NOMO-1 treated with DMSO at 0.1 percent for 48 hours (cell line): ENCODE data around the gene NEDD4L.

Experiments used
- DNase-seq: peaks from one replicate; lab custom pipeline; 2025; ENCODE audit not compliant: unreplicated experiment; lab: John Stamatoyannopoulos, UW

NEDD4L gene

DNA sequence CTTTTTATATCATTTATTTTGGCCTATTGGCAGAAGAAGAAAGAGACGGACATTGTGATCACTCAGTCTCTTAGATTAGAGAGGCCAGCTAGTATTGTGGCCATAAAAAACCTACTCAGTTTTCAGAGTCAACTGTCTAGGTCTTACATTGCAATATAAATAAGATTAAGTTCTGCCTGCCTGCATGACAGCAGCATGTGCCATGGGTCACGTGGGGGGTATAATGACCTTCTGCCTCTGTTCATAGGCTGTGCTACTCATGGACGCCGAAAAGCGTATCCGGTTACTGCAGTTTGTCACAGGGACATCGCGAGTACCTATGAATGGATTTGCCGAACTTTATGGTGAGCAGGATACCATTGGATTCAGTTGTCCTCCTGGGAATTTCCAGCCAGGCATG, 346.4 kb downstream of the NEDD4L start:
- no peak for DNase-seq

DNA sequence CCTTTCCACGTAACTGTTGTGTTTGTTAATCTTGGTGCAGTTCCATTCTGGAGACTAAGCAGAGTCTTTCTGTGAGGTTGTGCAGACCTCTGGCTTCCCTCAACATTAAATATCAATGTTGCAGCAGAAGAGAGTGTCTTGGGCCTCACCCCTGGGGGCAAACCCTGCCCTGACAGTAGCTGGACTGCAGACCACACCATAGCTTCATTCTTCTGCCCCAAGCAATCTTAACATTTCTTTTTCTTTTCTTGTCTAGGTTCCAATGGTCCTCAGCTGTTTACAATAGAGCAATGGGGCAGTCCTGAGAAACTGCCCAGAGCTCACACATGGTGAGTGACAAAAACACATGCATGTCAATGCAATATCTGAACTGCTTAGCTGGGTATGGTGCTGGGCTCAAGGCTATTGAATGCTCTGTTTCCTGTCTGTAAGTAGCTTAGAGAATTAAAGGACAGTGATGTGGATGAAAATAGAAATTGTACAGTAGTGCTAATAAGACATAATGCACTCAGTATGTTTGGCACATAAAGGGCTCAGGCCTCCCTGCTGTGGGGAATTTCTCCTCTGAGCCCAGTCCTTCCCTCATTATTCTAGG, 347.3 kb downstream of the NEDD4L start:
- no peak for DNase-seq

DNA sequence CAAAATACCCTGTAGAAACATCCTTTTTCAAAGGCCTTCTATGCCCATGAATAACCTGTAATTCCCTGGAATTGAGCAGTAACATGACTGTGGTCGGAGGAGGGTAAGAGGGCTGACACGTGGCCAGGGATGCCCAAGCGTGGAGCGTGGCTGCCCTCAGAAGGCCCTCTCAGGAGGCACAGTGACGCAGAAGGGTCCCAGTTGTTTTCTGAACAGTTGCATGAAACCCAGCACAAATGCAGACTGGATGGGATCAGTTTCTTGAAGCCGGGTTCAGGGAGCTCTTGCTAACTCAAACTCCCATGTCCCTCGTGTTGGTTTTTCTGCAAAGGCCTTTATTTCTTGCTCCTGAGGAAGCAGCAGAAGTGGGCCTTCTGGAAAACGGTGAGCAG, 347.9 kb downstream of the NEDD4L start:
- DNase-seq, result no peak

DNA sequence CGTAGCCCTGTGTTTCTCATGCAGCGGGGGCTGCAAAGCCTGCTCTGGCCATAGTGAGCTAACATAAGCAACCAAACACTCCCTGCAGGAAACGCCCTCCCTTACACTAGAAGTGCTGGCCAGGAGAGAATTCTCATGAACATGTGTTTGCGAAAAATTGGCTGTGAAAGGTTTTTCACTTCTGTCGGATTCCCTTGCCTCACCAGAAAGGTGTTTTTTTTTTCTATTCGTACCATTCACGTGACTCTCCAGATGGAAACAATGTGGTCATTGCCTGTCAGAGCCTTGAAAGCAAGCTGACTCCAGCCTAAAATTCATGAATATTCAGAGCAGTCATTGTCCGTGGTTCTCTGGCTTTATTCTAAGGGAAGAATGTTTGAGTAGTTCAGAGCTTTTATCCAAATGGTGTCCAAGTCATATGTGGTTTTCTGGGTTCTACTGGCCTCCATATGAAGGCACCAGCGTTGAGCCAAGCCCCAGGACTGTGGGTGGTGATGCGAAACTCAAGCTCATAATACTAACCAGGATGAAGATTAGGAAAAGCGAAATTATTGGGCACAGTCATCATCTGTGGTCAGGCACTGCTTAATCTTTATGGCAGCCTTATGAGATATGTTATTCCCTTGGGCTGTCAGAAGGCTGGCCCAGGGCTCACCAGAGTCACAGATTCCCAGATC, 348.4 kb downstream of the NEDD4L start:
- DNase-seq, result no peak

DNA sequence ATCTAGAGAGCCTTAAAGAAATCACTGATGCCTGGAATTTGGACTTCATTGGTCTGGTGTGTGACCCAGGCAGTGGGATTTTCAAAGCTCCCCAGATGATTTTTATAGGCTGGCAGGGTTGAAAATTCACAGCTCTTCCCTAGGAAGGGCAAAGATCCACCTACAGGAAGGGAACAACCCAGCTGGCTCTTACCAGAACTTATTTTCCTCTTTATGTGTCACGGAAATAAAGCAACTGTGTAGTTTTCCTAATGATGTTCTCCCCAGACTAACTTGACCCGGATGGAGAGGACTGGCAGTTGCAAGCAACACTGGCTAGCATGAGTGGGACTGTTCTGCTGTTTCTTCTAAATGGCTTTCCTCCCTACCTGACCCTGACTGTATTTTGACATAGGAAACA, 349.3 kb downstream of the NEDD4L start:
- no peak for DNase-seq

DNA sequence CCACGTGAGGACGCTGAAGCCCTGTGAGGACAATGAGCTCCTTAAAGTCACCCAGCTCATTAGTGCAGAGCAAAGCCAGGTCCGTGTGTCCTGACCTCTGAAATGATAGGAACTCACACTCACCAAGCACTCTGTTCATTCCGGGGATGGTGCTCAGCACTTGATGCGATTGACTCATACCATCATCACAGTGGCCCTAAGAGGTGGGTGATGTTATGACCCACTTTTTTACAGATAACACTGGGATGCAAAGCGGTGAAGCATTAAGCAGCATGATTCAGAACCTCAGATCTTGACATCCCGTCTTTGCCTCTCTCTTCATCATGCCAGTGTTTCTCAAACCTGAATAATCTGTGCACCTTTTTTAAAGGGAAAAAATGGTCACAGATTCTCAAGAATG, 350.0 kb downstream of the NEDD4L start:
- DNase-seq, result no peak

DNA sequence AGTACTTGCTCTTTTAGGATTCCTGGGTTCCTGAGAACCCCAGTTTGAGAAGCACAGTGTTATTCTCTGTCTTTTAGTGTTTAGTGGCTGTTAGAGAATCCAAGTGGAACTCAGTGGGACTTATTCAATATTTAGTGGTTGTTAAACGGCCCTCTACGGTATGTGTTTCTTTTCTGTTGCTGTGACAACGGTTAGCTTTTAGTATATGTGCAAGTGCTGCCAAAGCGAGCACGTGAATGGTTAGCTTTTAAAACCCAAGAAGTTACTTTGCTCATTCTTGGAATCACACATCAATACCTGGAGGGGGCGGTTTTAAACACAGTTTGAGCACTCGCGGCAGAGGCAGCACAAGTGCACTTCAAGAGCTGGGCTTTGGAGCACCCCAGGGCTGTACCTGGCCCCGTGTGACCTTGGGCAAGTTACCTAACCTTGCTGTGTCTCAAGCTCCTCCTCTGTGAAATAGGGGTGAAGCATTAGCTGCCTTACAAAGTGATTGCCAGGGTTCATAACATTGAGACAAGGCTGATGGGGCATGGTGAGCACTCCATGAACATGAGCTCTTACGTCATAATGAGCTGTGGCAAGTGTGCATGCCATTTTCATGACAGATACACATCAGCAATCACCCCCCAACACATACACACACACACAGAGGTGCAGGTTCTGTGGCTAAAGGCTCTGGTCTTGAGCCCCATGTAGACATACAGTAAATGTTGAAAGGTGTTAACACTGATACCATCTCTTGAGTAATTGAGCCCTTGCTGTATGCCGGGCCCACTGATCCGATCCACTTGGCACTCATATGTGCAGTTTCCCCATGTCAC, 350.8 kb downstream of the NEDD4L start:
- no peak for DNase-seq

DNA sequence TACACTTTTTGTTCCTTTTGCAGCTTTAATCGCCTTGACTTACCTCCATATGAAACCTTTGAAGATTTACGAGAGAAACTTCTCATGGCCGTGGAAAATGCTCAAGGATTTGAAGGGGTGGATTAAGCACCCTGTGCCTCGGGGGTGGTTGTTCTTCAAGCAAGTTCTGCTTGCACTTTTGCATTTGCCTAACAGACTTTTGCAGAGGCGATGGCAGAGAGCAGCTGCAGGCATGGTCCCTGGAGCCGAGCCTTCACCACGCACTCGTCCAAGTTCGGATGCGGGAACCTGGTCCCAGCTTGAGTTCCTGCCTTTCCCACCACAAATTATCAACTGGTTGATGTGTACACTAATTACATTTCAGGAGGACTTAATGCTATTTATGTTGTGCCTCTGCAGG, 352.1 kb downstream of the NEDD4L start:
- no peak for DNase-seq

DNA sequence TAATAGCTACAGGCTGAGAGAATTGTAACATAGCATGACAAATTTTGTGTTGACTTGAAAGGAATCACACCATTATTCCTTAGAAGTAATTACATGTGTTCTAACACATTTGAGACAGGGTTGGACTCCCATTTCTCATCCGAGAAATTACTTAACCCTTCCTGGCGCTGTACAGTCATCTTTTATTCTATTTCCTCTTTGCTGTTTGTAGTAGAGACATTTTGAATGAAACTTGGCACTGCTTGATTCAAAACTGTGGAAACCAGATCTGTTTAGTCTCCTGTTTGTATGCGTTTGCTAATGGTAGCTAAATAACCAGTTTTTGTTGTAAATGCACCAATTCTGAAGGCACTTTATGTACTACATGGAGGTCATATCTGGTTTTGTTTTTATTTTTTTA, 352.9 kb downstream of the NEDD4L start:
- DNase-seq, result no peak

DNA sequence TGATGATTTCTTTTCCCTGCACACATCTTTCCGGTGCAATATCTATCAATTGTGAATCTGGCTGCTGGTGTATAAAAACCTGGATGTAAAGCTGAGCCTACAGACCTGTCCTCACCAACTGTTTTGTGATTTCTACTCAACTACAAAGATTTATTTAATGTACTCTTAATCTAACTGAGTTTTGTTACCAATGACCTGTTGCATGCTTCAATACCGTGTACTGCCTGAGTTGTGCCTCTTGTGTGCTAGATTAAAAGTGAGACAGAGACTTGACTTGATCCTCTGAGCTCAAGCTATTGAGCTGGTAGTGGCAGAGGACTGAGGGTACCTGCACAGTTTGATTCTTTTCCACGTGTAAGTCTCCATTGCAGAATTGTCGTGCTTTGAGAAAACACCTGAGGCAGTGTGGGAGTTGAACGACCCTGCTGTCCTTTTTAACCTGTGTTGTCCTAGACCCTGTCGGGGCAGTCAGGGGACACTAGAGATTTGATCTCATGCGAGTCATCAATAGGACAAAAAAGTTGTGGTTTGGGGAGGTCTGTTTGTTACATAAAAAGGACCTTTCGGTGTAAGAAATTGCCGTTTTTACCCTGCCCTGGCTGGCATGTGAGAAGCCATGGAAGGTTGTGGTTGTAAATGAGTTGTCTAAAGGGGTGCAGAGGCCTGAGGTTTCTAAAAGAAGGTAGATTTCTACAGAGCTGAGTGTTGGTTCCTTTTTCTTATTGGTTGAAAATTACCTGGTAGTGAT, 353.5 kb downstream of the NEDD4L start:
- no peak for DNase-seq

DNA sequence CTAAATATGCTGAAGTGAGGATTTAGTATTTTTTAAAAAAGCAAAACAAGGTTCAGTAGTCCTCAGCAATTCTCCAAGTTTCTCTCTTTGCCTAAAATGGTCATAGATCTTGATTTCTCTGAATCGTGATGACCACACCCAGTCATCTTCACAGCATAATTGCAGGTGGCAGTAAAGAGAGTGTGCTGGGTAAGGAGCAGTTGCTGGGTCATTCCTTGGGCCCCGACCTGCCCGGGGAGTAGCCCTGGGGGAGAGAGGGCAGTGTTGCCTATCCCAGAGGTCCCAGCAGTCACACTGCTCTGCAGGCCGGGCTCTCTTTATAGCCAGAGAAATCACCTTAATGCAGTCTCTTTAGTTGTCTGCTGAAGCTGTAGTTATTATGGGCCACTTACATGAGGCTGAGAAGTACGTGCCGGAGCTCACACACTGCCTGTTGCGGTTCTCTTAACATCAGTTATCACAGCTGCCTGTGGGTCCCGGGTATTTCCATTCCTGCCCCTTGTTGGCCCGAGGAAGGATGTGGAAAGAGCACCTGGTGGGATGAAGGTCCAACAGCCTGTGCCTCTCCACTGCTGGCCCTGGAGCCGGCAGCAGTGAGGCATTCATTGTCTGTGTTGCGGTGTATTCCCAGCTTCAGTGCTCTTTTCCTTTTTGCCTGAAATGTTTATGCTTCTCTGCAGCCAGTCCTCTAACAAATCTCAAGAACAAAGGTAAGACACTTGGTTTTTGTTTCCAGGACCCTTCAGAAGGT, 354.8 kb downstream of the NEDD4L start:
- DNase-seq, result no peak

DNA sequence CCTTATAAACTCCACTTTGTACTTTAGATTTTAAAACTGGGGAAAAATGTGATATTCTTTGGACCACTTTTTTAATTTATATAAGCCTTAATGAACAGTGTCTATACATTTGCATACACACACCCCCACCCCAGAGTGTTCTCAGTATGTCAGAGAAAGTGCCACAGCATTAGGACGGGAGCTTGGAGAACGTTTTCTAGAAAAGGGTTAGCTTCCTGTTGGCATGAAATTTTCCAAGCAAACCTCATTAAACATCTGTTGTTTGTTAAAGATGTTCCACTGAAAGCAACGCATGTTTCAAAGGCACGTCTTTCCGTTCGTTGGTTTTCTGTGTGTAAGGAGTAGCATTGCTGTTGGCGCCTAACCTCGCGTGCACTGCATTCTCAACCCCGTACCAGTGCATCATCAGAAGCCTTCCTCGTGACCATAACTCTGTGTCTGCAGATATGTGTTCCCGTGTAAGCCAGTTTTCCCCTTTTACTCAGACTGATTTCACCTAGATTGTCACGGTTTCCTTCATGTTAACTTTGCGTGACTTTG, 356.4 kb downstream of the NEDD4L start:
- no peak for DNase-seq

DNA sequence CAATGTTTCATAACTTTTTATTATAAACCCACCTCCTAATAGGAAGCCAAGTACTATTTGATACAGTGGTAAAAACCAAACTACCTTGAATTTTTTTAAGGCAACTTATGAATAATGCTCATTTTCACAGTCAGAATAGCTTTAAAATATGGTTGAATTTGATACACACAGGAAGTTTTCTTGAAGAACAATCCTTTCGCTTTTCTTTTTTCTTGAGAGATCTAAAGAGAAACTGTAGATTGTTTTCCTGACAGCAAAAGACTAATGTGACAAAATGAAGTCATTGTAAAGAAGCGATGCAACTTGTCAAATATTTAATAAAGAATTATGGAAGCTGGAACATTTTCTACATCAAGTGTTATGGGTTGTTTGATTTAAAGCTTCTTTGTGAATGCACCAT, 357.2 kb downstream of the NEDD4L start:
- no peak for DNase-seq

DNA sequence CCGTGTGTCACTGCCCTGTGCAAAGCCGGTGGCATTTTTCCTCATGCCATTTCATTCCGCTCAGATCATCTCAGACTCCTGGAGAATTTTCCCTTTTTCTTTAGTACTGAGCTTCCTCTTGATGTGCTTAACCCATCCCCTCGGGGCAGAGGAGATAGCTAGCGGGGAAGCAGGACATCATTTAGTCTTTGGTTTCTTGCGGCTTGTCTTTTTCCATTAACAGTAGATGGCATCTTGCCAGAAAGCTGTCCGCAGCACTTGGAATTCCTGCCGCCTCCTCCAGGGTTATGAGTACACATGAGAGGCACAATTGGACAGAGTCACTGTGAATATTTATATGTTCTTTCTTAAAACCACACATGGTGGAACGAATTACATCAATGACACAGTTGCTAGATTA, 358.2 kb downstream of the NEDD4L start:
- no peak for DNase-seq

DNA sequence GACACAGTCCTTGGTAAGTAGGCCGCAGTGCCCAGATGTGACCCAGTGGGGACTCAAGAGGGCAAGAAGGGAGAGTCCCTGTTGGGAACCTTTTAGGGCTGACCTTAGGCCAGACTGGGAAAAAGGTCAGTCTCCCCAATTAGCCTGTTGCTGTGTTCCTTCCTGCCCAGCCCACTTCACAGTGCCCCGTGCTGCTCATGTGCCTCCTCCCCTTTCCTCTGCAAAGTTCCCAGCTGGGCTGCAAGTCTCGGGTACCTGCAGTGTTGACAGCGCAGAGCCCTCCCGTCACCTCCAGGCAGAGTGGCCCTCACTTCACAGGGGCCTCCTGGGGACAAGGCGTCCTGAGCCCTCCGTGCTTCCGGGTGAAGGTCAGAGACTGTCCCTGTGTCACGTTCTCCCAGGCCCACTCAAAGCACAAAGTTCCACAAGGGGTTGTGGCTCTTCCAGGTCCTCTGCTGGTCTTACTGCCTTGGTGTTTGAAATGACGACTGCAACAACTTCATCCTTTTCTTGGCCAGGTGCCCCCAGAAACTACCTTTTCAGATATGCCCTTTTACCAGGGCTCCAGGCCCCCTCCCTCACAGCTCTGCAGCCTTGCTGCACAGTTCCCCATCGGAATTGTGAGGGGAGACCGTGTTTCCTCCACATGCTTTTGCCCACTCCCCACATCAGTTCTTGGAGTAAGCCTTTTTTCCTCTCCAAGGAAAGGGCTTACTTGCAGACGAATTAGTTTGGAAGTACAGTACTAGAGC, 359.1 kb downstream of the NEDD4L start:
- no peak for DNase-seq

DNA sequence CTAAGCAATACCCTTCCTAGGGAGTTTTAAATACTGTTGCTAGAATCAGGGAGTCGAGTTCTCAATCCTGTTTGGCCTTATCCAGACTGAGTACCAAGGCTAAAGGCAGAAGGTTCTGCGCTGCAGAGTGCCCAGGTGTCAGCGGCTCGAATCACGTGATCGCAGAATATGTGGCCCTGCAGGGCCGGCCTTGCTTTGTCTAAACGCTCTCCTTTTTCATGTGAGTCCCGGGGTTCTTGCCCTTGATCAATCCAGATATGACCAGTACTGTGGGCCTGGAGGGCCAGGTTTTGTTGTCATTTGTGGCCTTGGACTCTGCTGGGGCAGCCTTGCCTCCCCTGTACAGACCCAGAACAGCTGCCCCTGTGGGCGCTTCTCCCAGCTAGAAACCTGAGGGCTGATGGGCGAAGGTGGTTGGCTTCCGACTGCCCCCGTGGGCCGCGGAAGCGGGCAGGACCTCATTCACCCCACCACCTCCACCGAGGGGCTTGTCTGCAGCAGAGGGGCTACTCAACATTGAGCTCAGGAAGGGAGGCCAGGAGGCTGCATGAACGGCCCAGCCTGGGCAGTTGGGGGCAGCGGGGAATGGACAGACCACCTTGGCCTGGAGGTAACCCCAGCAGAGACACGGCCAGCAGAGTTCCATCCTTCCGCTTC, 359.9 kb downstream of the NEDD4L start:
- no peak for DNase-seq

DNA sequence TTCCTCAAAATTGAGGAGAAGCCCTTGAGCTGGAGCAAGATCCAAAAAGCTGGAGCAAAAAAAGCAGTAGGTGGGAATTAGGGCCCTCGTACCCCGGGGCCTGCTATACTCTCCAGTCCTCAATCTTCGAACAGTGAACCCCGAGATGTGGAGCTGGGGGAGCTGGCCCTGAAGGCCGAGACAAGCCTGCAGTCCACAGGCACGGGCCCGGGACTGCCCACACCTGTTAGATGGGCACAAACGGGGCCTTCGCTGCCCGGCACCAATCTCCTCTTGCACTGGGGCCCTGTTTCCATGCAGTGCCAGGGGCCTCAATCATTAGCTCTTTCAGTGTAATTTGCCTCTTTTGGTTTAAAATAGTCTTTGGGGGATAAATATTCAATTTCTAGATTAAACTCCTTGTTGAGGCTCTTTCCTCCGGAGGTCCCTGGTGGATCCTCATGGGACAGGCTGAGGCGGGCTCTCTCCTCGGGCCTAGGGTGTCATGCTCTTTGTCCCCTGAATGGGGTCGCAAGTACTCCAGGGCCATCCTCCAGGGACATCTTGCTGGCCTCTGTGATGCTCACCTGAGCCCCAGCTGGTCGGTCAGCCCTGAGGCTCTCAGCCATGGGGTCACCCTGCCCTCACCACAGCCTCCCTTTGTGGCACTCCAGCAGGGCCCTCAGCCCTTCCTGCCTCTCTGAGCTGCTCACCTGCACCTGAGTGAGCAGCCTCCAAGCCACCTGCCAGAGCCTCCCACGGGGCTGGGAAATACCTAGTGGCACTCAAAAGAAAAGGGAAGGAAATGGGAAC, 361.3 kb downstream of the NEDD4L start:
- DNase-seq, result no peak

DNA sequence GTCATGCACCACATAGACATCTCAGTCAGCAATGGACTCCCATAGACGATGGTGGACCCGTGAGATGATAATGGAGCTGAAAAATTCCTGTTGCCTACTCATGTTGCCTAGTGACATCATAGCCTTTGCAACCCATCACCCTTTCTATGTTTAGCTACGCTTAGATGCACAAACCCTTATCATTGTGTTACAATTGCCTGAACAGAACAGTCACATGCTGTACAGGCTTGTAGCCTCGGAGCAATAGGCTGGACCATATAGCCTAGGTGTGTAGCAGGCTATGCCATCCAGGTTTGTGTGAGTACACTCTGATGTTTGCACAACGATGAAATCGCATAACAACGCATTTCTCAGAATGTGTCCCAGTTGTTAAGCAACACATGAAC, 363.2 kb downstream of the NEDD4L start:
- no peak for DNase-seq
